GM12872 (cell line): ENCODE results near the gene SAPCD2.

Experiments
- TF ChIP-seq, protein P1 (sequence below): IDR thresholded peaks from 3 replicates; pipeline ENCODE4 v1.5.1; 2011; ENCODE audit warnings: low read depth, mild to moderate bottlenecking, low read length, moderate library complexity; ENCODE audit not compliant: insufficient read depth

SAPCD2 gene

DNA sequence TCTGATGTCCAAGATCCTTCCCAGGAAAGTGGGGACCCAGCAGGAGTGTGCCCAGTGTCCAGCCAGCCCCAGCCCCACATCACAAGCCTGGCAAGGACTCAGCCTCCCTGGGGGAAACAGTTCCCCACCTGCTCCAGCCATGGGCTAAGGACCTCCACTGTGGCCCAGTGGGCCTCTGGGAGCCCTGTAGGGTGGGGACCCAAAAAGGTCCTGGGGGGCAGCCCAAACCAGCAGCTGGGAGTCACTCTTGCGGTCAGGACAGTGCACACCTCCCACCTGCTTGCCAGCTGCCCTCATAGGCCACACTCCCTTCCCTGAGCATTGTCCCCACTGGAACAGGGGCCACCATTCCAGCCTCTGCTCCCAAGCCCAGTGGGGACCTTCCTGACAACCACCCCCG is 44.0 kb downstream of the SAPCD2 start:
- TF ChIP-seq, protein P1, sequence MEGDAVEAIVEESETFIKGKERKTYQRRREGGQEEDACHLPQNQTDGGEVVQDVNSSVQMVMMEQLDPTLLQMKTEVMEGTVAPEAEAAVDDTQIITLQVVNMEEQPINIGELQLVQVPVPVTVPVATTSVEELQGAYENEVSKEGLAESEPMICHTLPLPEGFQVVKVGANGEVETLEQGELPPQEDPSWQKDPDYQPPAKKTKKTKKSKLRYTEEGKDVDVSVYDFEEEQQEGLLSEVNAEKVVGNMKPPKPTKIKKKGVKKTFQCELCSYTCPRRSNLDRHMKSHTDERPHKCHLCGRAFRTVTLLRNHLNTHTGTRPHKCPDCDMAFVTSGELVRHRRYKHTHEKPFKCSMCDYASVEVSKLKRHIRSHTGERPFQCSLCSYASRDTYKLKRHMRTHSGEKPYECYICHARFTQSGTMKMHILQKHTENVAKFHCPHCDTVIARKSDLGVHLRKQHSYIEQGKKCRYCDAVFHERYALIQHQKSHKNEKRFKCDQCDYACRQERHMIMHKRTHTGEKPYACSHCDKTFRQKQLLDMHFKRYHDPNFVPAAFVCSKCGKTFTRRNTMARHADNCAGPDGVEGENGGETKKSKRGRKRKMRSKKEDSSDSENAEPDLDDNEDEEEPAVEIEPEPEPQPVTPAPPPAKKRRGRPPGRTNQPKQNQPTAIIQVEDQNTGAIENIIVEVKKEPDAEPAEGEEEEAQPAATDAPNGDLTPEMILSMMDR = no peak

DNA sequence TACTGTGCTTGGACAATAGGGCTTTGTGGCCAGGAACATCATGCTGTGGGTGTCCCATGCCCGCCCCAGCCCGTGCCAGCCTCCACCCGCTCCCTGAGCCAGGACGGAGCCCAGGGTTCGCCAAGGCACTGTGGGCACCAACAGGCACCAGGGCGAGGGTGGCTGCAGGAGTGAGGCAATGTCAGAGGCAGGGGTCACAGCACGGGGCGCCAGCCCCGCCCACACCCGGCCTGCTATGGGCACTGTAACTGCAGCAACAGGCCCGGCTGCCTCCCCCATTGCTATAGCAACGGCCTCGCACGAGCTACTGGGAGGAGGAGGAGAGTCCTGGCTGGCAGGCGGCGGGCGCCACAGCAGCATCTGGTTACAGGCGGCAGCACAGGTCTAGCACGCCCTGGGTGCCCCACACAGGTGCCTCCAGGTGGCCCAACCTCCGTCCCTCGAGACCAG is 44.8 kb downstream of the SAPCD2 start:
- TF ChIP-seq, protein P1 = no peak

DNA sequence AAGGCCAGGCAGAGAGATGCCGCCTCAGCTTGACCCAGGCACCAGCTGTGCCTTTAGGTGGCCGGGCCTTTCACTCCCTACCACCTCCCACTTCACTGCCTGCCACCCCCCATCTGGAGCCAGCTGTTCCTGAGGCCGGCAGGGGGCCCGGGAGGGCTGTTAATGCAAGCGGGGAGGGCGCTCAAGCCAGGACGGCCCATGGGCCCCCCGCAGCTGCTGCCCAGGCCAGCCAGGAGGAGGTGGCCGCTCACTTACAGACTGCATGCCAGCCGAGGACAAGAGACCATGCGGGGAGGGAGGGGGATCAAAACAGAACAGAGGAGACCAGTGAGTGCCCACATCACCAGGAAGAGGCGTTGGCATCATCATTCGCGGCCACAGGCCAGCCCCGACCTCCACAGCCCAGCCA is 46.8 kb downstream of the SAPCD2 start:
- TF ChIP-seq, protein P1 = no peak

DNA sequence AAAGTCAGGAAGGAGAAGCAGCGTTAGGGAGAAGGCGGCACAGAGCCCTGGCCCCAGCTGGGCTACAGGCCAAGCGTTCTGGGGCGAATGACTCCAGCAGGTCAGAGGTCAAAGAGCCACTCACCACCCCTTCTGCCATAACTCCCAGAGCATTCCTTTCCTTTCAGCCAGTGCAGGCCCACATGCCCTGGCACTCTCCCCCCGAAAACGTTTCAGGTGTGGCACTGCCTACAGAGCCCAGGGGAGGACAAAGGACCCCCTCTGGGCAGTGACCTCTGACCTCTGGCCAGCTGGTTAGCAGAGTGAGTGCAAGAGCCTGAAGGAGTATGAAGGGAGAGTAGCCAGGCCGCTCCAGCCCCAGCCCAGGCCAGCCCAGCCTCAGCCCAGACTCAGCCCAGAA is 47.2 kb downstream of the SAPCD2 start:
- TF ChIP-seq, protein P1 = no peak

DNA sequence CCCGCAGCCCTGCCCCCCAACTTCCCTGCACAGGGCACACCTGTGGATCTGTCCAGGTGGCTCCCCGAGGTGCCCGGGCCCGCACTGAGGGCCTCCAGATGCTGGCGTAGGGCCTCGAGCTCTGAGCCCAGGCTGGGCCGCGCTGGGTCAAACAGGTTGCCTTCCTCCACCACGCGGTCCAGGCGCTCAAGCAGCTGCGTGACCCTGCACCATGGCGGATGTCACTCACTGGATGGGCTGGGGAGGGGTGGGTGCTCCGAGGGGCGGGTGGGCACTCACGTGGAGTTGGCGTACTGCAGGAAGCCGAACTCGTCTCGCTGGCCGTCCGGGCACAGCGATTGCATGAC is 47.7 kb downstream of the SAPCD2 start:
- TF ChIP-seq, protein P1 = no peak

DNA sequence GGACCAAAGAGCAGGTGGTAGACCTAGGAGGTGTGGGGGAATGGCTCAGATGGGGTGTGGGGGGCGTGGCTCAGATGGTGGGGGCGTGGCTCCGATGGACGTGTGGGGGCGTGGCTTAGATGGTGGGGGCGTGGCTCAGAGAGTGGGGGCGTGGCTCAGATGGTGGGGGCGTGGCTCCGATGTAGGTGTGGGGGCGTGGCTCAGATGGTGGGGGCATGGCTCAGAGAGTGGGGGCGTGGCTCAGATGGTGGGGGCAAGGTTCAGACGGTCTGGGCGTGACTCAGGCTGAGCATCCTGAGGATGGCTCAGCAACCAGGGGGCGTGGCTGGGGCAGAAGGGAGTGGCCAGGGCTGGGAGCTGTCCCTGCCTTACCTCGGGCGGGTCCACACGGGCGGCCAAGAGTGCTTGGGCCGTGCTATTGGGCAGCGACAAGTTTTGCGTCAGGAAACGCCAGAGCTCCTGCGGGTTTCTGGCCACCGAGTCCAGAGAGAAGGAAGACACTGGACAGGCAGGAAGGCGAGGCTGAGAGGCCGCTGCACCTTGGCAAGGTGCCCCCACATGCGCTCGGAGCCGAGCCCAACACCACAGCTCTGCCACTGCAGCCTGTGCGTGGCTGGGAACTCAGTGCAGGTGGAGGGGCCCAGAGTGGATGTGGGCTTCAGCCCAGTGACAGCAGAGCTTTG is 48.2 kb downstream of the SAPCD2 start:
- TF ChIP-seq, protein P1 = no peak

DNA sequence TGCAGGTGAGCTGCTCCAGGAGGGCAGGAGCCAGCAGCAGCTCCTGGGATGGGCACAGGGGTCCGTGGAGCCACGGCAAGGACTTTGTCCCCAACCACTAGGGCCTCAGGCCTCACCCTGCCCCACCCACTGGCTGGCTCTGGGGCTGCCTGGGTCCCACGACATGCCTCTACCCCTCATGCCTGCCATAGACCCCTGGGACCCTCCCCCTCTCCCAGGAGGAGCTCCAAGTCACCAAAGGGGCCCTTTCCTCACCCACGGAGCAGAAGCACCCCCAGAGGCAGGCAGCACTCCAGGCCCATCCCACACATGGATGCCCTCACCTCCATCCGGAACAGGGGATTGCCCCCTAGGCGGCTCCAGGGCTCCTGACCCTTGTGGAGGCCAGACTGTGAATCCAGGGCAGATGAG is 48.8 kb downstream of the SAPCD2 start:
- TF ChIP-seq, protein P1 = no peak
